Stomach (tissue), 19 donors: ENCODE results near the gene TXNL1. TPM values are rescaled to one million over a fixed set of nuclear protein-coding genes. Genes with fewer than 3 reads are reported as not detected.

ENCODE experiments used
- DNase-seq, 2 donors: peaks; one replicate each; pipeline versions ENCODE4 v3.0.0 to v3.0.0-alpha.2; 2013 to 2019
- H3K27ac ChIP-seq, 5 donors: fragments of 200-600 bp in 4 of 5; sonication (generic) in 4 of 5; one replicate each; pipeline ENCODE4 v1.5.1; 2013 to 2019; ENCODE audit warnings: mild to moderate bottlenecking in 1 of 5, moderate library complexity in 1 of 5
- H3K27me3 ChIP-seq, 3 donors: fragments of 200-600 bp; sonication (generic); one replicate each; pipeline ENCODE4 v1.5.1; 2017 to 2019; ENCODE audit warnings: mixed run types in 1 of 3
- H3K36me3 ChIP-seq, 4 donors: fragments of 200-600 bp; sonication (generic); 1 replicate in 3 of 4; 2 replicates in 1 of 4; pipeline ENCODE4 v1.5.1; 2016 to 2019
- H3K4me1 ChIP-seq, 4 donors: fragments of 200-600 bp; sonication (generic); one replicate each; pipeline ENCODE4 v1.5.1; 2016 to 2019
- H3K4me3 ChIP-seq, 4 donors: fragments of 200-600 bp; sonication (generic) in 3 of 4; one replicate each; pipeline ENCODE4 v1.5.1; 2016 to 2019; ENCODE audit warnings: mild to moderate bottlenecking in 1 of 4
- H3K9me3 ChIP-seq, 4 donors: fragments of 200-600 bp; sonication (generic); one replicate each; pipeline ENCODE4 v1.5.1; 2016 to 2019
- CTCF ChIP-seq, 7 experiments: fragments of 450-650 bp in 4 of 7; fragments of 200-600 bp in 3 of 7; sonication (generic) in 3 of 7; IDR thresholded peaks; one replicate each; pipeline ENCODE4 v1.5.1; 2016 to 2019; ENCODE audit warnings: antibody characterized with exemption in 7 of 7, control low read depth in 2 of 7, mild to moderate bottlenecking in 1 of 7
- EP300 ChIP-seq: sonication (generic); formaldehyde crosslinking; IDR thresholded peaks from one replicate; pipeline ENCODE4 v1.6.1; 2017; ENCODE audit warnings: antibody characterized with exemption
- POLR2A ChIP-seq, 4 donors: fragments of 450-650 bp; IDR thresholded peaks; one replicate each; pipeline ENCODE4 v1.6.1; 2016; ENCODE audit warnings: antibody characterized with exemption in 4 of 4, control low read depth in 2 of 4, mild to moderate bottlenecking in 1 of 4, moderate library complexity in 1 of 4
- POLR2AphosphoS5 ChIP-seq, 3 donors: sonication (generic); formaldehyde crosslinking; IDR thresholded peaks; one replicate each; pipeline ENCODE4 v1.6.1; 2016; ENCODE audit warnings: antibody characterized with exemption in 3 of 3
- WGBS, 5 donors: extraction: QIAGEN DNeasy Blood & Tissue Kit in 3 of 5; methylation state at CpG; one replicate each; pipeline versions ENCODE4 v1.1.5 to v1.1.7; 2013 to 2018; 5-methylcytosine and 5-hydroxymethylcytosine counted together
- intact Hi-C: fragments of 100-400 bp; cut with DNase I; formaldehyde crosslinking; loops from one replicate; pipeline ENCODE4 v1.15.1; 2023; ENCODE audit warnings: low total_unique reads
- long read RNA-seq, 10 donors: transcript quantifications; one replicate each; lab custom pipeline, GENCODE V29; 2026
- polyA plus RNA-seq, 3 donors: library from polyadenylated mRNA; stranded (reverse); fragments of 200-250 nt; gene quantifications; one replicate each; pipeline ENCODE4 v1.2.3, GENCODE V29; 2013
- total RNA-seq, 5 donors: library from RNA; depleted of rRNA; stranded (reverse); fragments of >200 nt; gene quantifications; one replicate each; pipeline versions ENCODE4 v1.1.0 to v1.2.3, GENCODE V29; 2014 to 2016
- donor health status: healthy with polysubstance abuse.
- donor health status: Bipolar disorder and iron deficiency.
- donor health status: healthy.

The TXNL1 gene
- total RNA-seq (10 to 100 TPM in 4 of 5 donors, 1 to 10 TPM in 1; 2.6 to 54.9 (median 23.9) TPM), polyA plus RNA-seq (10 to 100 TPM; 62.6 to 87.1 (median 81.4) TPM)
- long read RNA-seq, donor 1, full-length matches to known transcripts: 12 of 12 reads
- long read RNA-seq, donor 1, partial matches to known transcripts: 0 of 12 reads
- long read RNA-seq, donor 1, other reads (novel, unspliced or antisense): 0 of 12 reads
- long read RNA-seq, donor 2, full-length matches to known transcripts: 26 of 26 reads
- long read RNA-seq, donor 2, partial matches to known transcripts: 0 of 26 reads
- long read RNA-seq, donor 2, other reads (novel, unspliced or antisense): 0 of 26 reads
- long read RNA-seq, donor 3, full-length matches to known transcripts: 19 of 19 reads
- long read RNA-seq, donor 3, partial matches to known transcripts: 0 of 19 reads
- long read RNA-seq, donor 3, other reads (novel, unspliced or antisense): 0 of 19 reads
- long read RNA-seq, donor 4, full-length matches to known transcripts: 2 of 2 reads
- long read RNA-seq, donor 4, partial matches to known transcripts: 0 of 2 reads
- long read RNA-seq, donor 4, other reads (novel, unspliced or antisense): 0 of 2 reads
- long read RNA-seq, donor 5, full-length matches to known transcripts: 25 of 38 reads
- long read RNA-seq, donor 5, partial matches to known transcripts: 13 of 38 reads
- long read RNA-seq, donor 5, other reads (novel, unspliced or antisense): 0 of 38 reads
- long read RNA-seq, donor 6, full-length matches to known transcripts: 43 of 61 reads
- long read RNA-seq, donor 6, partial matches to known transcripts: 18 of 61 reads
- long read RNA-seq, donor 6, other reads (novel, unspliced or antisense): 0 of 61 reads
- long read RNA-seq, donor 7, full-length matches to known transcripts: 36 of 43 reads
- long read RNA-seq, donor 7, partial matches to known transcripts: 7 of 43 reads
- long read RNA-seq, donor 7, other reads (novel, unspliced or antisense): 0 of 43 reads
- long read RNA-seq, donor 8, full-length matches to known transcripts: 29 of 36 reads
- long read RNA-seq, donor 8, partial matches to known transcripts: 7 of 36 reads
- long read RNA-seq, donor 8, other reads (novel, unspliced or antisense): 0 of 36 reads
- long read RNA-seq, donor 9, full-length matches to known transcripts: 31 of 73 reads
- long read RNA-seq, donor 9, partial matches to known transcripts: 42 of 73 reads
- long read RNA-seq, donor 9, other reads (novel, unspliced or antisense): 0 of 73 reads
- long read RNA-seq, donor 10, full-length matches to known transcripts: 15 of 15 reads
- long read RNA-seq, donor 10, partial matches to known transcripts: 0 of 15 reads
- long read RNA-seq, donor 10, other reads (novel, unspliced or antisense): 0 of 15 reads

GRCh38 chr18:56638232-56639103 is at the start of gene TXNL1:
TXNL1 (minus strand) TSS chr18:56638592; CDS start chr18:56638440, 152 bp downstream.
- peak; percentile 64 to 95 (median 92) for TF ChIP-seq POLR2AphosphoS5 (IDR thresholded peaks at IDR 0.05)
- TF ChIP-seq CTCF (IDR thresholded peaks at IDR 0.05): peak in 1 of 7 experiments; percentile 12
- peak in 1 of 4 donors; percentile 59 for TF ChIP-seq POLR2A (IDR thresholded peaks at IDR 0.05)
- no peak for TF ChIP-seq EP300
- peaks cover 0 to 8% (median 6%) of the 10 kb centered on the region in 4 donors for H3K36me3 ChIP-seq
- peak; percentile 99 to 100 for DNase-seq
- peak within 1 kb of the TSS; percentile 69 to 91 (median 83) for H3K4me3 ChIP-seq
- intact Hi-C loops: no loop called here
- H3K27ac ChIP-seq: peak within 1 kb of the TSS; percentile 83 to 98 (median 96)
- no peaks in the 10 kb centered on the region for H3K9me3 ChIP-seq
- no peaks in the 10 kb centered on the region for H3K27me3 ChIP-seq
- peaks cover 14 to 46% (median 25%) of the 10 kb centered on the region in 4 donors for H3K4me1 ChIP-seq
- 0 to 1% (median 0%) methylated on average over 53 to 64 of the region's 64 CpGs for WGBS, 5 donors

- Histone ChIP-seq H3K27me3 (no peaks in the 10 kb centered on the region), H3K9me3 (no peaks in the 10 kb centered on the region), H3K4me1 (no peaks in the 10 kb centered on the region), H3K4me3 (no peak overlapping the region), H3K36me3 (peaks cover 0 to 56% (median 47%) of the 10 kb centered on the region in 4 donors), H3K27ac (no peak overlapping the region)
- WGBS, 5 donors: 94 to 100% (median 98%) methylated on average over 3 of the region's 3 CpGs
- TF ChIP-seq CTCF (IDR thresholded peaks at IDR 0.05): no peak
- TF ChIP-seq POLR2AphosphoS5 (IDR thresholded peaks at IDR 0.05): no peak
- no peak for TF ChIP-seq EP300
- TF ChIP-seq POLR2A (IDR thresholded peaks at IDR 0.05): no peak
- intact Hi-C loops: no loop called here
- no peak for DNase-seq
These were observed 45.9 kb upstream of the TXNL1 start for GRCh38 chr18:56684277-56684676.

- peaks cover 0 to 6% (median 0%) of the 10 kb centered on the region in 4 donors for H3K4me1 ChIP-seq
- peak in 1 of 2 donors; percentile 13 for DNase-seq
- TF ChIP-seq POLR2AphosphoS5 (IDR thresholded peaks at IDR 0.05): no peak
- TF ChIP-seq POLR2A (IDR thresholded peaks at IDR 0.05): no peak
- TF ChIP-seq CTCF (IDR thresholded peaks at IDR 0.05): no peak
- TF ChIP-seq EP300: no peak
These were observed 40.6 kb upstream of the TXNL1 start for GRCh38 chr18:56678836-56679565.

More at GRCh38 chr18:56678836-56679565, 40.6 kb upstream of the TXNL1 start:
- 70 to 79% (median 78%) methylated on average over 4 of the region's 4 CpGs for WGBS, 5 donors
- Histone ChIP-seq H3K4me3 (no peak overlapping the region), H3K27me3 (no peaks in the 10 kb centered on the region), H3K9me3 (no peaks in the 10 kb centered on the region), H3K36me3 (peaks cover 0 to 19% (median 14%) of the 10 kb centered on the region in 4 donors), H3K27ac (no peak overlapping the region)
- intact Hi-C loops: no loop called here
